ENCODE results near the gene TMEM72.

GRCh38 chr10:44864051-44864450 is 47.1 kb upstream of the TMEM72 start:
- TF ChIP-seq EZH2 (IDR thresholded peaks at IDR 0.05; ENCODE audit: borderline replicate concordance, insufficient read depth, low read length, poor library complexity, severe bottlenecking) (no peak), REST (IDR thresholded peaks at IDR 0.05; ENCODE audit: borderline replicate concordance) (no peak), EP300 (conservative IDR thresholded peaks at IDR 0.05; ENCODE audit: poor library complexity, severe bottlenecking) (no peak), MXI1 (conservative IDR thresholded peaks at IDR 0.05; ENCODE audit: poor library complexity, severe bottlenecking) (no peak)

Data from neural cell (in vitro differentiated cells).